ENCODE data around the gene ANKRD6.
"Not testable (repeated sequence)": the region's sequence is repeated elsewhere in the genome, so short reads cannot be mapped to it uniquely, and the experiment has no call there.

Gene ANKRD6

DNA sequence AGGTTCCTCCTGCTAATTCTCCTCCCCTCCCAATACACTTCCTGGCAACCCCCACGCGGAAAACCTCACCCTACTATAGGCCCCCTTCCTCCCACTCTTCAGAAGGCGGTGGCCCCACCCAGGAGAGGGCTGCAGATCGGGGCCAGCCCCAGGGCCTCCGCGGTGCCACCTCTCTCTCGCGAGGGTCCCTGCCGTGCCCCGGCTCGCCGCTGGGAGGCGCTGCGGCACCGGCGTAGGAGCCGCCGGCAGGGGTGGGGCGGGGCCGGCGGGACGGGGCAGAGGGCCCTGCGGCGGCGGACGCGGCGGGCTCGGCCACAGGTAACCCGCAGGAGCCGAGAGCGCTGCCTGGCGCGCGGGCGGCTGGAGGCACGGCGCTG is at the start of gene ANKRD6:
Gene ANKRD6 (plus strand): TSS at position 278 of the 377 bp plus-strand sequence. CDS start 133,825 bp downstream, outside the sequence.
- DNase-seq (ENCODE audit: low spot score): peak; percentile 96

DNA sequence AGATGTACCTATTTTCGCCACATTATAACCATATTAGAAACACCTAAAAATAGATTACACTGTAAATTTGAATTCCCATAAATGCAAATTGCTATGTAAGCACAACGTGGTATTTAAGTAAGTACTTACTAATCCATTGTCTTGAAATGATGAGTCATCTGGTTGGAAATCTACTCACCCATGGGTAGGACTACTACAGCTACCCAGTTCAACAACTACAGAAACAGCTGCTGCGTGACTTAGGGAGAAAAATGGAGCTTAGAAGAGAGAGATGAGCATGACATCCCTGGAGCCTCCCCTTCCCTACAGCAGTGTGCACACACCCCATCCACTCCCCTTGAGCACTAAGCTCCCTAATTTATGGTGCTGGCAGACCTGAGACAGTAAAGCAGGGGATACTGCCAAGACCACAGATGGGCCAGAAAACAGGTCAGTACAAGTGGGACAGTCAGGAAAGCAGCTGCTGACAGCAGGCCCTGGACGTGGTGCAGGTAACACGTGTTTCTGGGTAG is 47.7 kb upstream of the ANKRD6 start:
- peak; percentile 66 for DNase-seq (ENCODE audit: low spot score)

DNA sequence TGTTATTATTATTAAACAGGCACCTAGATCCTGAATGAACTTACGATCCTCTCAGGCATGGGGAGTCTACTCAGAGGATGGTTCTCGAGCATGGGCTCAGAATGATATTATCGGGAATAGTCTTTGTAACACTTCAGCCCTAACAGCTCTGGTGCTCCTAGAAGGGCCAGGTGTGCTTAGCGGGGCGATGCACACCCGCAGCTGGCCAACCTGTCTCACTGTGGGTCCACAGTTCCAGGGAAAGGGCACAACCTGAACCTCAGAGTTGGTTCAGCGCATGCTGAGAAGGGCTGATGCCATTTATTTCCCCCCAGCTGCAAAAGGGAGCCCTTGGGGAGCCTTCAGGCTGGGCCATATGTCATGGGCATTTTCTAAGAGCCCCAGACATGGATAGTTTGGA is 47.1 kb upstream of the ANKRD6 start:
- DNase-seq (ENCODE audit: low spot score): peak; percentile 33

- DNase-seq (ENCODE audit: low spot score): no peak
These were observed 45.9 kb upstream of the ANKRD6 start for GRCh38 chr6:89386917-89387491.

DNA sequence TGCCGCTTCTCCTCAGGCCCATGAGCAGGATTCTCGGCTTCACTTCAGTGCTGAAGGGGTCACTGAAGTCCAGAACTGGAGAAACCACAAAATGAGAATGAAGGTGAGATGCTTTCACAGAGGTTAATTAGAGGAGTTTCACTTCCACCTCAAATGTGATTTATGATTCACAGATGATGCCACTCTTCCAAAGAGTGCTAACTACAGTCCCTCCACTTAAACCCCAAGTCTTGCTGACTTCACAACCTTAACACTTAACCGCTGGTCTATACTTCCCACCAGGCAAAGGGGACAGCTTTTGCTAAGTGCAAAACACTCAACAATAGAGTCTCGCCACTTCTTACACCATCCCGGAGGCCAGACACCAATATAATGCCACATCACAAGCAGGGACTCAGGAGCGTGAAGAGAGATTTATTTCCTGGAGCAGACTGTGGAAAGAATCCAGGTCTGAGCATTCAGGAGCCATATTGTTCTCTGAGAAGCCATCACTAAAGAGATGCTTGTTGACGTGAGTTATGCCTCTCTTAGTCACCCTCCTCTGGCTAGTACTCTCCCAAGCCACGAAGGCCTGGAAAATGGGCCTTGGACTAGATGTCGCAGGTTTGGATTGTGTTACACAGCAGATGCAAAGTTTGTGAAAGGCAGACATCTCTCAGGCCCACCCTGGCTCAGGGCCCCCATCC is 45.3 kb upstream of the ANKRD6 start:
- DNase-seq (ENCODE audit: low spot score): no peak

DNA sequence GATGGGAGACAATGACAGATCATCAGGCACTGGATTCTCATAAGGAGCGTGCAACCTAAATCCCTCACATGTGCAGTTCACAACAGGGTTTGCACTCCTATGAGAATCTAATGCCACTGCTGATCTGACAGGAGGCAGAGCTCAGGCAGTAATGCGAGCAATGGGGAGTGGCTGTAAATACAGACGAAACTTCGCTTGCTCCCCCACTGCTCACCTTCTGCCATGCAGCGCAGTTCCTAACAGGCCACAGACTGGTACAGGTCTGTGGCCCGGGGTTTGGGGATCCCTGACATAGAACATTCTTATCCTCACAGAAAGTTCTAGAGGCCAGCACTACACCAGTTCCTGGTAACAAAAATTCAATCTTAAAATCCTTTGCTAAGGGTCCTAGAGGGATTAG is 44.1 kb upstream of the ANKRD6 start:
- DNase-seq (ENCODE audit: low spot score): no peak

DNA sequence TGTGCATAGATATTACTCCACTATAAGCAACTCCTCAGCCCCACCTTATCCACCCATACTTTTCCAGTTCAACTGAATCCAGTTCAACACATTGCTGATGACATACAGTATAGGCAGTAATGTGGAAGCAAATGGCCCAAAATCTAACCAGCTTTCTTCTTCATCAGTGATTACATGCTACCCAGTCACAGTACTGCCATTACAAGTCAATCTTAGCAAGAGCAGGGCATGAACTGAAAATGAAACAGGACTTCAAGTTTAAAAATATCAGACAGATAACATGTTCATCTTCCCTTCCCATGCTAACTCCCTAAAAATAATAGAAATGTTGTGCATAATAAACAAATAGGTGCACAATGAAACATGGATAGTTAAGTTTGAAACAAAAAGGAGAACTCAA is 40.1 kb upstream of the ANKRD6 start:
- DNase-seq (ENCODE audit: low spot score): no peak

DNA sequence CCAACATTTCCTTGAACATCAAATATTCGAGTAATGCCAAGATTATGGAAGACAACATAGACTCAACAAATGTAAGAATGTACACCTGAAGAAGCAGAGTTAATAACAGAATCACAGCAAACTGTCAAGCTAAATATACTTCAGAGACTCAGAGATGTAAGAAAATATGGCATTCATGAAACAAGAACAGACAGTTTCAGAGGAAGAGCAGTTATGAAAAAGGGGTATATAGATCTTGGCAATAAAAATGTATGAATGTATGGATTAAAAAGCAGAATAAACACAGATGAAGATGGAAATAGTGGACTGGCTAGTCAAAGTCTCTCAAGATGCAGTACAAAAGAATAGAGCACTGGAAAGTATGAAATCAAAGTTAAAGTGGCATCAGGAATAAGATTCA is 39.3 kb upstream of the ANKRD6 start:
- DNase-seq (ENCODE audit: low spot score): no peak

GRCh38 chr6:89397884-89398283 is 35.1 kb upstream of the ANKRD6 start:
- DNase-seq (ENCODE audit: low spot score): not testable (repeated sequence)

DNA sequence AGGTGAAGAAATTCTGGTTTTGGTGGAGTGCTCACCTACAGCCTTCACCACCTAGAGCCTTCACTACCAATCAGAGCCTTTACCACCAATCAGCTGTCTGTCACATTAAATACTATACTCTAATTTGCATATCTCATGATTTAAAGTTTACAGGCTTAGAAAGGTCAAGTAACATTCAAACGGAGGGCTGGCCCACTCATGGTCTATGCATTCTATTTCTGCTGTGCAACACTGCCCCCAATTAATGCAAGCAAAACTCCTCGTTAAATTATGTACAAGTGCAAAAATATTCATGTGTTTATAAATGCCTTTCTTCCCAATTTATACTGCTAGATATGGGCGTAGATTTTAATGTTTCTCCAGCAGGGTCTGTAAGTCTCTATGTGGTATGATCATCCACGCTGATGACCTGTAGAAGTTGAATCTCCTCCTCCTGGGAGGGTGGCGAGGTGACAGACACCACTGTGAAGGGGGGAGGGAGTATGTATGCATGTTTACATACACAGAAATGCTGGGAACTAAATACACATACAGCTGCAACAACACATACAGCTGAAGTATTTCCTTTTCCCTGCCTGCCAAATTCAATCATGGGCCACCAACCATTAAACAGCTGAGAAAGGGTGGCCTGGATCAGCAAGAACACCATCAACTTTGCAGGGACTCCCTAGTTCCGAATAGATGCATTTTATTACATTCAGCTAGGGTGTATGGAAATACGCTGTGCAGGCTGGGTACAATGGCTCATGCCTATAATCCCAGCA is 34.0 kb upstream of the ANKRD6 start:
- DNase-seq (ENCODE audit: low spot score): no peak

DNA sequence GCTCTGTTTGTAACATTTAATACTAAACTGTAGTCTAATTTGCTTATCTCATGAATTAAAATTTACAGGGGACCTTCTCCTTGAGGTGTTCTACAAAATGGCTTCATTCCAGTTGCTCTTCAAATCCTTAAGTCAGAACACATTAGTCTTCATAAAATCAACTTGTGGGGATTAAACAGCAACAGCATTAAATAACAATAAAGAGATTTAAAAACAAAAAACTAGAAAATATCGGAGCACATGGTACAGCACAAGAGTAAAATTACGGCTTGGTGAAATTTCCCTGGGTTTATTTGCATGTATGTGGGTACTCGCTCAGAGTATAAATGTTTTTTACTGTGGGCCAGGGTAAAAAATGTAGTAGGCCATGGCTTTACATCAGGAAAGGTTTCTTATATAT is 32.9 kb upstream of the ANKRD6 start:
- DNase-seq (ENCODE audit: low spot score): no peak

DNA sequence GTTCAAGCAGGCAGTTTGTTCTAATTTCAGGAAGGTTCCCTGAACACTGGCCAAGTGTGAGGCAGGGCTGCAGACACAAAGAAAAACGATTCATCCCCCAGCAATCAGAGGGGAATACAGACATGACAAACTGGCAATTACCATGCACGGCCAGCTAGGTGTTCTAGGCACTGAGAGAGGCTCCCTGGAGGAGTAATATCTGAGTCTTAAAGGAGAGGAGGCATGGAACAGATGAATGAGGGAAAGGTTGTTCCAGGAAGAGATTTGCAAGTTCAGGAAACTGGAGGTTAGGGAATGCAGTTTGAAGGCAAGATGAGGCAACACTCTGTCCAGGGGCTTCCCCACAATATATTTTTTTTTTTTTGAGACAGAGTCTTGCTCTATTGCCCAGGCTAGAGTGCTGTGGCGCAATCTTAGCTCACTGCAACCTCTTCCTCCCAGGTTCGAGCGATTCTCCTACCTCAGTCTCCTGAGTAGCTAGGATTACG is 32.0 kb upstream of the ANKRD6 start:
- no peak for DNase-seq (ENCODE audit: low spot score)

DNA sequence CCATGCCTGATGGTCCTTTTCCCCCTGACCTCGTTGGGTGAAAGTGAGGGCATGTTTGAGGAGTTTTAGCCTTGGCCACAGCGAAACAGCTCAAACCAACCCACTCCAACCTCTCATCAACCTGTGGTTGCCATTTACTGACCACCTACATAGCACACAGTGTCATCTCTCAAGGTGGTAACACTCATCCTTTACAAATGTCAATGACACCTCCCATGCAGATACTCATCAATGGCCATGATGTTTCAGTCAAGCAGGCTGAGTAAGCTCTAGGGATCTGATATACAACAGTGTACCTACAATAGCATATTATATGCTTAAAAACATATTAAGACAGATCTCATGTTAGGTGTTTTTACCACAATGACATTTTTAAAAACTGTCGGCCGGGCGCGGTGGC is 30.2 kb upstream of the ANKRD6 start:
- no peak for DNase-seq (ENCODE audit: low spot score)

DNA sequence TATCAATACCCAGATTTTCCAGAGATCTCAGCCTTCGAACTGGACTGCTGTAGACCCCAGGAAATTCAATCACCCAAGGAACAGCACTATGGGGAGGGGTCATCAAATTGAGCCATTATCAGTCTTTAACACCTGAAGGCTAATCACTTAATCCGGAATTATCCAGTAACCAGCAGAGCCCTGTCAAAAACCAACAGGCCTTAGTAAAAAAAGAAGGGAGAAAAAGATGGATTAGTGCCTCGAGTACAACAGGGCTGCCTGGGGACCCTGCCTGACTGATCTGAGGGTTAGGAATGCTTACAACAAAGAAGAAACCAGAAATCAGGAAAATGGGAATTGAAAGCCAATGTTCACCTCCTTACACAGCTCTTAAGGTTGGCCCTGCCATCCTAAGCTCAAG is 28.4 kb upstream of the ANKRD6 start:
- peak; percentile 50 for DNase-seq (ENCODE audit: low spot score)

GRCh38 chr6:89406141-89406540 is 26.8 kb upstream of the ANKRD6 start:
- no peak for DNase-seq (ENCODE audit: low spot score)

- DNase-seq (ENCODE audit: low spot score): no peak
These were observed 23.4 kb upstream of the ANKRD6 start for GRCh38 chr6:89409461-89410035.

- DNase-seq (ENCODE audit: low spot score): no peak
These were observed 22.7 kb upstream of the ANKRD6 start for GRCh38 chr6:89410231-89410761.

GRCh38 chr6:89410788-89411144 is 22.2 kb upstream of the ANKRD6 start:
- DNase-seq (ENCODE audit: low spot score): no peak

- peak; percentile 77 for DNase-seq (ENCODE audit: low spot score)
These were observed 21.5 kb upstream of the ANKRD6 start for GRCh38 chr6:89411145-89412070.

DNA sequence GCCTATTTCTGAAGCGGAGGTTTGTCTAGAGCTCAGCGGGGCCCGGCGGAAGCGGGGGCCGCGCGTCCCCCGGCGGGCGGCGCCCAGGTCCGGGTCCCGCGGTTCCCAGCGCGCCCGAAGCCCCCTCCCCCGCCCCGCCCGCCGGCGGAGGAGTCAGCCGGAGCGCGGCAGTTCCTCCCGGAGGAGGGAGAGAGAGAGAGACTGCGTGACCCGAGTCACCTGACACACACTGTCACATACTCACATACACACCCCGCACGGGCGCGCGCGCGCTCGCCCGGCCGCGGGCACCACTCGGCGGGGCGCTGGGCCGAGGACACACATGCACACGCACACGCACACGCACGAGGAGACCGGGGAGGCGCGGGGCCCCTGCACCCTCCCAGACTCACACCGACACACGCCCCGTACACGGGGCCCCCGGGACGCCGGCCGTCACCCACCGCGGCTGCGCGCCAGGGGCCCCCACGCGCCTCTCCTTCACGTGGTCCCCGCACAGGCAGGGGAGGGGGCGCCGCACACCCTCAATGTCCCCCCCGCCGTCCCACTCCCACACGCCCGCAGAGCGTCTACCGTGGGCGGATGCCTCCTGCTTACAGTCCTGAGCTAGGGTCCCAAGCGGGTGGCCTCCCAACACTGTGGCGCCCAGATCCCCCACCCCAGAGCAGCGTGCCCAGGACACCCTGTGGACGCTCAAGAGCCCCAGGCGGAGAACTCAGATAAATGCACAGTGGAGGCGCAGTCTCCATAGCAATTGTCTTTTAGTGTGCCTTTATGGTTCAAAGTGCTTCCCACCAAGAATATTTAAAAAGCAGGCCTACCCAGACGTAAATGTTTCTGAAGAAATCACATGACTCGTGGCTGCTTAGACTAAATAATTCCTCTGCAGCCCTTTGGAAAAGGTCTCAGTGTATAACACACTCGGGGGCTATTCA is 20.6 kb upstream of the ANKRD6 start, which contains the start of gene RRAGD:
Gene RRAGD (minus strand): TSS at position 203 of the 935 bp plus-strand sequence. CDS start 280 bp downstream, outside the sequence.
- peak; percentile 93 for DNase-seq (ENCODE audit: low spot score)
